ENCODE data around the gene SLC6A7.

SLC6A7 gene

DNA sequence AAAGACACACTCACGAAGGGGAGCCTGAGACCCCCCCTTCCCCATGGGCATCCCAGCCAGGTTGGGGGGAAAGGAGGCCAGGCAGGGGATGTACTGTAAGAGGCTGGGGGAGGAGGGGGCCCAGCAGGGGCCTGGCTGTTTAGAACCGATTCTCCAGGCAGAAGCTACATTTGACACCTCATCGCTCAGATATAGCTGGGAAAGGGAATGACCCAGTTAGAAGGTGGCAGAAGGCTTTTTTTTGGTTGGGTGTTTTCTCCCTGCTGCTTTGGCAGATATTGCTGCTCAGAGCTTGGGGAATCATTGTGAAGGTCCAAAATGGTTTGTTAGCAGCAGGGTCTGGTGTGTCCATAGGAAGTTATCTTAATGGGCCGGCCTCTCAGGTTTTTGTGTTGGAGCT lies 17.3 kb upstream of the SLC6A7 start:
- no peak for DNase-seq (ENCODE audit: low read depth in 2 of 2)

DNA sequence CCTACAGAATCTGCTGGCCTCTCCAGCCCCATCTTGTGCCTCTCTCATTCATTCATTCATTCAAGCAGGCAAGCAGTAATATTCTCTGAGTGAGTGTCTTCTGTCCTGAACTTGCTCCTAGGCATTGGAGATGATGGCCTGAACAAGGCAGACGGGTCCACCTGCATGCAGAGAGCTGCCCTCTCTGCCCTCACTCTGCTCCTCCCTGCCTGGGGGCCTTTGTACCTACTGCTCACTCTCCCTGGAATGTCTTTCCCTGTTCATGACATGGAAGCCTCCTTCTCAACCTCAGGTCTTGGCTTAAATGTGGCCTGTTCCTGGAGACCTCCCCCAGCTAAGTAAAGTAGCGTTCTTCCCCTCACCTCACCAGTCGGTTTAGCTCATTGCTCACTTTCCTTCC lies 16.7 kb upstream of the SLC6A7 start:
- DNase-seq (ENCODE audit: low read depth in 2 of 2): no peak

DNA sequence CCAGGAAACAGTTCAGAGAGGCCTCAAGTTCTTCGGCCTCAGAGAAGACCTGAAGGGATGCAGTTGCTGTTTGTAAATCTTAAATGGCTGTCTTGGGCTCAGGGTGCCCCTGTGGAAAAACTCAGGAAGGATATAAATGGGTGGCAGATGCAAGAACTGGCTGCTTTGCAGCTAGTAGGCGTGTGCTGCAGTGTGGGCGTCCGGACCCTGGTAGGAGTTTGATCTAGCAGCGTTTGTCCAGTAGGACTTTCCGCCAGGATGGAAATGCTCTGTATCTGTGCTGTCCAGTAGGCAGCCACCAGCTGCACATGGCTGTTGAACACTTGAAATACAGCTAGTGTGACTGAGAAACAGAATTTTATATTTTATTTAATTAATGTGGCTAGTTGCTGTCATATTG lies 15.6 kb upstream of the SLC6A7 start:
- DNase-seq (ENCODE audit: low read depth in 2 of 2): no peak

- no peak for DNase-seq (ENCODE audit: low read depth in 2 of 2)
Observed at GRCh38 chr5:150175076-150175475, 14.8 kb upstream of the SLC6A7 start.

DNA sequence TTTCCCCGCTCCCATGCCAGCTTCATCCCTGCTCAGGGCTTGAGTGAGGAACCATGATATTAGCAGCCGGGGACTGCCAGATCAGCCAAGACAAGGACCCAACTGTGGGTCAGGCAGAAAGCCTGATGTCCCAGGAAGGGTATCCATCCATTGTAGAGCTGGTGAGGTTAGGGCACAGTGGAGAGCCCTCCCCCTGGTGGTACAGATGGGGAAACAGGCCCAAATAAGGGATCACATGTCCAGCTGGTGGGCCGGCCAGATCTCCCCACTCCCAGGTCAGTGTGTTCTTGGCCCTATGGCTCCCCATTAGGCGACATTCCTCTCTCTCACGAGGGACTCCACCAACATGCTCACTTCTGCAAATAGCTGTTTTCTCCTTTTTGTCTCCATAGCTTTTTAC lies 14.3 kb upstream of the SLC6A7 start:
- DNase-seq (ENCODE audit: low read depth in 2 of 2): no peak

DNA sequence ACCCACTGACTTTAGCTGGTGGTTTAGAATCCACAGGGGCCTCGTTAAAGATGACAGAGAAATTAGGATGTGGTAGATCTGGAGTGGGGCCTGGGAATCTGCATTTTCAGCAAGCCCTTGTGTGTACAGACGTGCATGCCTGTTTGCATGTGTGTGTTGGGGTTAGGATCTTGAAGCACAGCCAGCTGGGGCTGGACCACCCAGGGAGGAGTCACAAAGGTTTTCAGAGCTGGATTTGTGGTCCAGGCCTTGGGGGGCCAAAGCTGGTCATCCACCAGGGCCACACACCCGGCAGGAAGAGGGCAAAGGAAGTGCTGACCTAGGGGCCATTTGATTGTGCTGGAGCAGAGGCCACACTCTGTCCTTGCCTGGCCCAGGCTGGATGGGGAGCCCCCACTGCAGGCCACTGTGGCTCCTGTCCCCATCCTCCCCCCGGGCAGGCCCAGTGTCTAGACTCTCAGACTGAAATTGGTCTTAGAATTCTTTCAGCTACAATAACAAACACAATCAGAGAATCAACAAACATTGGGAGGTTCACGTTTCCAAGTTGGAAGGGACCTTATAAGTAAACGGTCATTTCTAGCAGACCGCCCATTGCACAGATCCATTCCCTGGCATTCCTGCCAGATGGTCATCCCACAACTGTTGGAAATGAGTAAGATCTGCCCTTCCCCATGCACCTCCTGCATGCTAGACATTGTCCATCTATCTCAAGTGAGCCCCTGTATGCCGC lies 13.0 kb upstream of the SLC6A7 start:
- no peak for DNase-seq (ENCODE audit: low read depth in 2 of 2)

DNA sequence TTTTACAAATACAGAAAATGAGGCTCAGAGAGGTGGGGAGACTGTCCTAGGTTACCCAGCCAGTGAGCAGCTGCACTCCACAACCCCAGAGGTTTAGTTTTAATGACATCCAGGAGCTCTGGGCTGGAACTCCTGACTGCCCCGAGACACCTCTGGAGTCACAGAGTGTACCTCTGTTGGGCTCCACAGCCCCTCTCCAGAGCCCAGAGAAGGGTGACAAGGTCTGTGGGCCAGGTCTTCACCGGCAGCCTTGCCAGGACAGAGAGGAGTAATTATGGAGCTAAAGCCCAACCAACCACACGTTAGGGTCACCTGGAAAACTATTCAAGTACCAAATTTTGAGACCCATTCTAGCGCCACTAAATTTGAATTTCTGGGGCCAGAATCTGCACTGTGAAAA lies 12.1 kb upstream of the SLC6A7 start:
- DNase-seq (ENCODE audit: low read depth in 2 of 2): no peak

DNA sequence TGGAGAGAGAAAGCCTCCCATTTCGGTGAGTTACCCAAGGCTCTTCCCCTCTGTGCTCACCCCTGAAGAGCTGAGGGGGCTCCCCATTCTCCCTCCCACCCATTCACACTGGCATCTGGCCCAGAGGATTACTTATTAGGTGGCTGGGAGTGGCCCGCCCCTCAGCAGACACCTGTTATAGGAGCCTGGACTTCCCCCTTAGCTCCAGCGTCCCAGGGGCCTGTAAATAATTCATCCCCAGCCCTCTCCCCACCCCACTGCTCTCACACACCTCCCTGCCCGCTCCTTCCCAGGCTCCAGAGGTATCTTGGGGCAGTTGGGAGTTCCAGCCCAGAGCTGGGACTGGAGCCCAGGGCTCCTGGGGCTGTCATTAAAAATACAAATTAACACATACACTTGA lies 11.6 kb upstream of the SLC6A7 start:
- no peak for DNase-seq (ENCODE audit: low read depth in 2 of 2)

- DNase-seq (ENCODE audit: low read depth in 2 of 2): no peak
Observed at GRCh38 chr5:150179019-150179620, 10.7 kb upstream of the SLC6A7 start.

DNA sequence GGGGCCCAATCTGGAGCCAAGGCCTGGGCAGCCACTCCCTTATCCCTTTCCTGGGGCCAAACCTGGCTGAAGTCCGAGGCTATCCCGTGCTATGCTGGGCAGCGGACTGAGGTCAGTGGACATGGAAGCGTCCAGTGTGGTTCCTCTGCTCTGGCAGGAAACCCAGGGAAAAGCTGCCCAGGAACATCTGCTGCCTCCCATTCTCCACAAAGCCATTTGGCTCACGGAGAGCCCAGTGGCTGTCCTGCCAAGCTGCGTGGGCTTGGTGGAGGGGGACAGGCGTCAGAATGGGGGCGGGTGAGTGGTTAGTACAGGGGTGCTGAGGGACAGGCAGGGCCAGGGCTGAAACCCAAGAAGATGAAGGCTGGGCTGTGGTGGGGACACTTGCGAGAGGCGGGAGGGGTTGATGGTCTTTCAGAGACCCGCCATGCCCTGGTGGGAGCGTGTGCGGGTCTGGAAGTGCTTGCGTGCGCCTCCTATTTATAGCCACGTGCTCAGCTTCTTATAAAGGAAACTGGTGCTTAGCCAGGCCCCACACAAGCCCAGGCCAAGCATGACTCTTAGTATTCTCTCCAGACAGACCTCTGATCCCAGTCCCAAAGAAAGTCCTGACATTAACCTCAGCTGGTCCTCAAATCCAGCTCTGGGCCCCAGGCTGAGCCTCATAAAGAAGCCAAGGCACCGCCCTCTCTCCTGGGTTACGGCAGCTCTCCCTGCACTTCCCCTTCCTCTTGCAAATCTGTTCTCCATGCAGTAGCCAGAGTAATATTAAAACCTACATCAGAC lies 9.4 kb upstream of the SLC6A7 start:
- DNase-seq (ENCODE audit: low read depth in 2 of 2): no peak

GRCh38 chr5:150181027-150181426 lies 8.8 kb upstream of the SLC6A7 start:
- DNase-seq (ENCODE audit: low read depth in 2 of 2): no peak

GRCh38 chr5:150181766-150182545 lies 7.9 kb upstream of the SLC6A7 start:
- DNase-seq (ENCODE audit: low read depth in 2 of 2): no peak

DNA sequence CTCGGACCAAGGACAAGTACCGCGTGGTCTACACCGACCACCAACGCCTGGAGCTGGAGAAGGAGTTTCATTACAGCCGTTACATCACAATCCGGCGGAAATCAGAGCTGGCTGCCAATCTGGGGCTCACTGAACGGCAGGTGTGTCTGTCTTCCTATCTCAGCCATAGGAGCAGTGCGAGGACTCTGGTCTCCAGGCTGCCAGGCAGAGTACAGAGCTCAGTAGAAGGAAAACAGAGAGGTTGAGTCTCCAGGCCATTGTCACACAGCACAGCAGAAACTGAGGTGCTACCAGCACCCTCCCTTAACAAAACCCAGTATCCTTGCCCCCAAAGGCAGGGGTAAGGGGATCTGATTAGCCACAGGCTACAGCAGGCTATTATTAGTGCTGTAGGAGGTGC lies 7.1 kb upstream of the SLC6A7 start:
- no peak for DNase-seq (ENCODE audit: low read depth in 2 of 2)

DNA sequence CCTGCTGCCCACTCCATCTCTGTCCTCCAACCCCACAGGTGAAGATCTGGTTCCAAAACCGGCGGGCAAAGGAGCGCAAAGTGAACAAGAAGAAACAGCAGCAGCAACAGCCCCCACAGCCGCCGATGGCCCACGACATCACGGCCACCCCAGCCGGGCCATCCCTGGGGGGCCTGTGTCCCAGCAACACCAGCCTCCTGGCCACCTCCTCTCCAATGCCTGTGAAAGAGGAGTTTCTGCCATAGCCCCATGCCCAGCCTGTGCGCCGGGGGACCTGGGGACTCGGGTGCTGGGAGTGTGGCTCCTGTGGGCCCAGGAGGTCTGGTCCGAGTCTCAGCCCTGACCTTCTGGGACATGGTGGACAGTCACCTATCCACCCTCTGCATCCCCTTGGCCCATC lies 6.4 kb upstream of the SLC6A7 start:
- no peak for DNase-seq (ENCODE audit: low read depth in 2 of 2)

DNA sequence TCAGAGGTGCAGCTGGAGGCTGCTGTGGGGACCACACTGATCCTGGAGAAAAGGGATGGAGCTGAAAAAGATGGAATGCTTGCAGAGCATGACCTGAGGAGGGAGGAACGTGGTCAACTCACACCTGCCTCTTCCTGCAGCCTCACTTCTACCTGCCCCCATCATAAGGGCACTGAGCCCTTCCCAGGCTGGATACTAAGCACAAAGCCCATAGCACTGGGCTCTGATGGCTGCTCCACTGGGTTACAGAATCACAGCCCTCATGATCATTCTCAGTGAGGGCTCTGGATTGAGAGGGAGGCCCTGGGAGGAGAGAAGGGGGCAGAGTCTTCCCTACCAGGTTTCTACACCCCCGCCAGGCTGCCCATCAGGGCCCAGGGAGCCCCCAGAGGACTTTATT lies 5.9 kb upstream of the SLC6A7 start:
- DNase-seq (ENCODE audit: low read depth in 2 of 2): no peak

DNA sequence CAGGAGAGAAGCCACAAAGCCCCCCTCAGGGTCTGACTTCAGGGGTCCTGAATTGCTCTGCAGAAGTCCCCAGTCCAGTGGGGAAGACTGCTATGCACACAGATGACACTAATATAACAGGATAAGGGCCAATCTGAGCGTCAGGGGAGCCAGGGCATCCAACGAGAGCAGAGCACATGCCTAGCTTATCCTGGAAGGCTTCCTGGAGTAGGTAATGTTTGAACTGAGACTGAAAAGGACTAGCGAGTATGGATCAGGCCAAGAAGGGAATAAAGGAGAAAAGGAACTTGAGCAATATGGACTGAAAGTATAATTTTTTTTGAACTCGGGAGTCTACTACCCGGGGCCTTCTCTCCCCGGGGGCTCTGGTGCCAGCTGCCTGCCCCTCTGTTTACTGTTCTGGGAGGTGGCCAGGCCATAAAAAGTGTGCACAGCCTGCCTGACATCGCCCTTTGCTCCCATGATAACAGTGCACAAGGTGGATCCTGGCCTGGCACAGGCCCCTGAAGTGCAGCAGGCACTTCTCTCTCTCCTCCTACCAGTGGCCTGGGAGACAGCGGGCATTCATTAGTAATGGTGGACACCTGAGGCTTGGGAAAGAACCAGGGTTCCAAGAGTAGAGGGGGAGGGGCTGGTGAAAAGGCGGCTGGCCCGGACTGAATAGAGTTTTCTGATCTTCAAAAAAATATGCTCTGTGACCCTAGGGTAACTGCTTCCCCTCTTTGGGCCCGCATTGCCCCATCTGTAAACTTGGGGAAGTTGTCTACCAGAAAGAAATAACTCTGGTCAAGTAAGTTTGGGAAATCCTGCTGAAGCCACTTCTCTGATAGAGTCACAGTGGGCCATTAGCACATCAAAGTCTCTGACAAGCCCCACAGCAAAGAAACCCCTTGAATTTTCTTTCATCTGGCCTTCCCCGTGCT lies 4.6 kb upstream of the SLC6A7 start:
- DNase-seq (ENCODE audit: low read depth in 2 of 2): no peak

DNA sequence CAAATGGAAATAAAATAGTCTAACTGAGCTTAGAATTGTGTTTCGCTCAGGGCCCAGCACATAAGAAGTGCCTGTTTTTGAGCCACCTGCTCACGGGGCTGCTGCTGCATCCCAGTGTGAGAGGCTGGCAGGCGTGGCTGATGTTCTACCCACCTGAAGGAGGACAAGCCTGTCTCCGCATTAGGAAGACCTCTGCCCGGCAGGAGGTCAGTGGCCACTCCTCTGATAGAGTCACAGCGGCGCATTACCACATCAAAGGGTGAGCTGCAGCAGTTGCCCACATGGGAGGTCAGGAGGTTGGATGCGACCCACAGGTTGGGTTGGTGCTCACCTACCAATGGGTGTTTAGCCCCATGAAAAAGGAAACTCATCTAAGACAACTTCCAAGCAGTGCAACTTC lies 3.7 kb upstream of the SLC6A7 start:
- DNase-seq (ENCODE audit: low read depth in 2 of 2): no peak

DNA sequence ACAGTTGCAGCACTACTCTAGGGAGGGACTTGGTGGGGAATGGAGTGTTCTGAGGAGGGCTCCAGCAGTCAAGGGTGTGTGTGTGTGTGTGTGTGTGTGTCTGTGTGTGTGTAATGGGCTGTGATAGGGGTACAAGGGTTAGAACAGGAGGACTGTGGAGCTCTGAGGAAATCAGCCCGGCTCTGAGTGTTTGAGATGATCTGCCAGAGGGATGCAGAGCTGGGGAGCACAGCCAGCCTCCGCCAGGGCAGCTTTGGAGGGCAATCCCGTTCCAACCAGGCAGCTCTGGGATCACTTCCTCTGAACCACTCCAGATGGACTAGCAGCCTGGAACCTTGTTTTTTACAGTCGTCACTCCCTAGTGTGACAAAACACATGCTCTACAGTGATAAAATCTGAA lies 3.0 kb upstream of the SLC6A7 start:
- no peak for DNase-seq (ENCODE audit: low read depth in 2 of 2)

GRCh38 chr5:150188146-150188842 lies 1.6 kb upstream of the SLC6A7 start:
- DNase-seq (ENCODE audit: low read depth in 2 of 2): no peak

DNA sequence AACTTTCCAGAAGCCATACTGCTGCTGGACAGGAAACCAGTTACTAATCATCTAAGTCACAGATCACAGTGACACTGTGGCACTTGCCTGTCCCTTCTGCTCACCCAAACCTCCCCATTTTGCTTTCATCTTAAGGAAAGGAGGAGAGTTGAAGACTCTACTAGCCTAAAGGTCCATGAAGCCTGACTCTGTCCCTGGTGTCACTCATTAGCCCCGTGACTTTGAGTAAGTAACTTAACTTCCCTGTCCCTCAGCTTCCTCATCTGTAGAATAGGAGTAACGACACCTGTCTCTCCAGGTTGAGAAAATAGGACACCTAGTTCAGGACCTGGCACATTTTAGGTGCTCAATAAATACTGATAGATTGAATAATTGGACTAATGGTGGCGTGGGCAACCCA lies 536 bp upstream of the SLC6A7 start:
- no peak for DNase-seq (ENCODE audit: low read depth in 2 of 2)
